ENCODE data around the gene IQCE. TPM values are rescaled to one million over a fixed set of nuclear protein-coding genes. Genes with fewer than 3 reads are reported as not detected.

Gene IQCE
- total RNA-seq, 1 donor from 2014 or later: 5.2 TPM

- no peaks in the 10 kb centered on the region for H3K27me3 ChIP-seq
- no peaks in the 10 kb centered on the region for H3K9me3 ChIP-seq
- TF ChIP-seq POLR2A (IDR thresholded peaks at IDR 0.05) (no peak), CTCF (IDR thresholded peaks at IDR 0.05) (no peak)
- H3K36me3 ChIP-seq: no peaks in the 10 kb centered on the region
- peak overlapping the region; percentile 59 to 81 for H3K4me3 ChIP-seq
- intact Hi-C loops (cut with DNase I): no loop called here
- H3K4me1 ChIP-seq: peaks cover 87% of the 10 kb centered on the region
- no peak for DNase-seq (ENCODE audit: extremely low spot score in 2 of 2)
- peak overlapping the region; percentile 73 for H3K27ac ChIP-seq
Observed at GRCh38 chr7:2521341-2521745, 37.4 kb upstream of the IQCE start.

- no peaks in the 10 kb centered on the region for H3K27me3 ChIP-seq
- no peaks in the 10 kb centered on the region for H3K9me3 ChIP-seq
- H3K36me3 ChIP-seq: no peaks in the 10 kb centered on the region
- intact Hi-C loops (cut with DNase I): no loop called here
- TF ChIP-seq POLR2AphosphoS5 (IDR thresholded peaks at IDR 0.05; ENCODE audit: insufficient read depth in 1 of 2, low read depth in 1 of 2) (peak in 1 of 2 donors; percentile 23), CTCF (IDR thresholded peaks at IDR 0.05) (no peak)
- peaks cover 90% of the 10 kb centered on the region for H3K4me1 ChIP-seq
- peak overlapping the region; percentile 73 for H3K27ac ChIP-seq
- H3K4me3 ChIP-seq: peak overlapping the region; percentile 59 to 81
- DNase-seq (ENCODE audit: extremely low spot score in 2 of 2): no peak
Observed at GRCh38 chr7:2521952-2522591, 36.7 kb upstream of the IQCE start.

- TF ChIP-seq POLR2A (IDR thresholded peaks at IDR 0.05) (no peak), CTCF (IDR thresholded peaks at IDR 0.05) (no peak), POLR2AphosphoS5 (IDR thresholded peaks at IDR 0.05; ENCODE audit: insufficient read depth in 1 of 2, low read depth in 1 of 2) (no peak)
- peak overlapping the region; percentile 59 to 81 for H3K4me3 ChIP-seq
- H3K36me3 ChIP-seq: no peaks in the 10 kb centered on the region
- intact Hi-C loops (cut with DNase I): no loop called here
- no peak for DNase-seq (ENCODE audit: extremely low spot score in 2 of 2)
- no peaks in the 10 kb centered on the region for H3K9me3 ChIP-seq
- H3K27me3 ChIP-seq: no peaks in the 10 kb centered on the region
- H3K27ac ChIP-seq: peak overlapping the region; percentile 73
- H3K4me1 ChIP-seq: peaks cover 90% of the 10 kb centered on the region
Observed at GRCh38 chr7:2522780-2523433, 35.9 kb upstream of the IQCE start.

GRCh38 chr7:2523461-2523936 is 35.3 kb upstream of the IQCE start:
- H3K4me3 ChIP-seq: peak overlapping the region; percentile 37 to 59
- intact Hi-C loops (cut with DNase I): no loop called here
- no peaks in the 10 kb centered on the region for H3K27me3 ChIP-seq
- no peak for TF ChIP-seq CTCF (IDR thresholded peaks at IDR 0.05)
- TF ChIP-seq POLR2A (IDR thresholded peaks at IDR 0.05): no peak
- TF ChIP-seq POLR2AphosphoS5 (IDR thresholded peaks at IDR 0.05; ENCODE audit: insufficient read depth in 1 of 2, low read depth in 1 of 2): no peak
- no peaks in the 10 kb centered on the region for H3K9me3 ChIP-seq
- peak overlapping the region; percentile 73 for H3K27ac ChIP-seq
- no peak for DNase-seq (ENCODE audit: extremely low spot score in 2 of 2)
- H3K36me3 ChIP-seq: no peaks in the 10 kb centered on the region
- H3K4me1 ChIP-seq: peaks cover 90% of the 10 kb centered on the region
